GM21717 (cell line): ENCODE data around the gene KIFC3.

Experiments used
- ATAC-seq: cut with Tn5 transposase; IDR thresholded peaks from one replicate; pipeline ENCODE4 v1.9.1; 2021; ENCODE audit warnings: mild to moderate bottlenecking, moderate library complexity; ENCODE audit not compliant: unreplicated experiment

Gene KIFC3

DNA sequence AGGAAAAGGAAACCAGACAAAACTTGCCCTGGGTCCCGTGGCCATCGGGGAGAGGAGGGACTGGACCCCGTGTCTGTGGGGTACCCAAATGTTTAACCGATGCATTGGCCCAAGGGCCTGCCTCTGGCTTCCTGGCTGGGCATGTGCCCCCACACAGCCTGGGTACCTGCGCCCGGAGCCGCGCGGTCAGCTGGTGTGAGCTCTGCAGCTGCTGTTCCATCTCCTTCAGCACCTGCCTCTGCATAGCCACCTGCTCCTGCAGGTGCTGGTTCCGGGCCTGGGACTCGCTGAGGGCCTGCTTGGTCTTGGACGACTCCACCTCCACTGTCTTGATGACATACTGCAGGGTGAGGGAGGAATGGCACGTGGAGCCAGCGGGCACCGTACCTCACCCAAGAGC lies 31.9 kb downstream of the KIFC3 start:
- ATAC-seq = no peak

DNA sequence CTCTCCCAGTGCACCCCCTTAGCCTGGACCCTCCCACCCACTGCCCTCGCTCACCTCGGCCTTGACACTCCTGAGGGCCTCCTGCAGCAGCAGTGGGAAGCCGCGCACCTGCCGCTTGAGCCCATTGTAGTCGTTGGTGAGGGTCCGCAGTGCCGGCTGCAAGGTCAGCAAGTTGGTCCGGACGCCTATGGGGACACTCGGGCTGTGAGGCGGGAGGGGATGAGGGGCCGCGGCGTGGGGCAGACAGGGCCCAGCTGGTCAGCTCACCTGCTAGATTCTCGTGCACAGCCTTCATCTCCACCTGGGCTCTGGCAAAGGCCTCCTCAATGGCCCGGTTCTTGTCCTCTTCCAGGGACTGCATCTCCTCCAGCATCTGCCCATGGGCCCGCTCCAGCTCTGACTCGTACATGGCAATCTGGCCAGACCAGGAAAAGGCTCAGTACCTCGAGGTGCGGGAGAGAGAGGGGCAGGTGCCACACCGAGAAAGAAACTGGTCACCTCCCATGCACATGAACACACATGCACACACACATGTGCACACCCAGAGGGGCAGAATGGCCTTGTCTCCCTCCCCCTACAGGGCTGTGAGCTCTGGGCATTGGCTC lies 32.6 kb downstream of the KIFC3 start:
- ATAC-seq = no peak

DNA sequence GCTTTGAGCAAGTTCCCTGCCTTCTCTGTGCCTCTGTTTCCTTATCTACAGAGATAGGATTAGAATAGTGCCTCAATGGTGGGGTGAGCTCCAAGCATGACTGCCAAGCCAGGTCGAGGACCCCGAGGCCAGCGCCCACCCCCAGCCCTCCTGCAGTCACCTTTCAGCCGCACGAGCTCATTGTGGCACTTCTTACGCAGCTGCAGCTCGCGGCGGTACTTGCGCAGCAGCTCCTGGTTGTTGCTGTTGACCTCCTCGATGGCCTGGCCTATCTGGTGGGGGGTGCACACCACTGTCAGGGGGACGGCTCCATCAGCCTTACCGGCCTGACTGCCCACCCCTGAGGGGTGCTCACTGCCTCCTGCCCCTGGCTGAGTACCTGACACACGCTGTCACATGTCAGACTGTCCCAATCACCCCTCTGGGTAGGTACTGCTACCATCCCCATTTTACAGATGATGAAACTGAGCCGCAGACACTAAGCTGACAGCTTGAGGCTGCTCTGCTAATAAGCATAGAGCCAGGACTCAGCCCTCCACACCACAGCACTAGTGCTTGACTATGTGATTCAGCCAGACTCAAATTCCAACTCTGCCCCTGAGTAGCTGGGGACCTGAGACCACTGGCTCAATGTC lies 35.5 kb downstream of the KIFC3 start:
- ATAC-seq = no peak

DNA sequence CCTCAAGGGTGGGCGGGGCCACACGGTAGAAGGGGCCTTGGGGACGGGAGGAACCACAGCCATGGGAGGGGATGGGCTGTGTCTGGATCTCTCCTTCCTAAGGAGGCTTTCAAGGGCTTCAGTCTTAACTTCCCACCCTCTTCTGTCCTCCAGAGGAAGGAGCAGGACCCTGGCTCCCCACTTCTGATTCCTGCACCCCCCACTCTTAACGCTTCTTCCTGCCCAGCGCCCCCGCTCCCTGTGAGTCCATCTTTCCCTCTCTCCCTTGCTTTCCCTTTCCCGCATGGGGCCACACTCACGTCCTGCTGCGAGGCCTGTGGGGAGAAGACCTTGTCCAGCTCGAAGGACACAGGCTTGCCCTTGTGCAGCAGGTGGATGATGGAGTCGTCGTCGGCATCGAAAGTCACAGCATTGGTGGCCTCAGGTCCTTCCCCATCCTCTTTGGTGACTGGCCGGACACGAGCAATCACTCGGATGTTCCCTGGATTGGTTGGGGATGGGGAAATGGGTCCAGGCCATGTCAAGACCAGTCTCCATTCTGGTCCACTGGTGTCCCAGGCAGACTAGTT lies 37.0 kb downstream of the KIFC3 start:
- no peak for ATAC-seq

DNA sequence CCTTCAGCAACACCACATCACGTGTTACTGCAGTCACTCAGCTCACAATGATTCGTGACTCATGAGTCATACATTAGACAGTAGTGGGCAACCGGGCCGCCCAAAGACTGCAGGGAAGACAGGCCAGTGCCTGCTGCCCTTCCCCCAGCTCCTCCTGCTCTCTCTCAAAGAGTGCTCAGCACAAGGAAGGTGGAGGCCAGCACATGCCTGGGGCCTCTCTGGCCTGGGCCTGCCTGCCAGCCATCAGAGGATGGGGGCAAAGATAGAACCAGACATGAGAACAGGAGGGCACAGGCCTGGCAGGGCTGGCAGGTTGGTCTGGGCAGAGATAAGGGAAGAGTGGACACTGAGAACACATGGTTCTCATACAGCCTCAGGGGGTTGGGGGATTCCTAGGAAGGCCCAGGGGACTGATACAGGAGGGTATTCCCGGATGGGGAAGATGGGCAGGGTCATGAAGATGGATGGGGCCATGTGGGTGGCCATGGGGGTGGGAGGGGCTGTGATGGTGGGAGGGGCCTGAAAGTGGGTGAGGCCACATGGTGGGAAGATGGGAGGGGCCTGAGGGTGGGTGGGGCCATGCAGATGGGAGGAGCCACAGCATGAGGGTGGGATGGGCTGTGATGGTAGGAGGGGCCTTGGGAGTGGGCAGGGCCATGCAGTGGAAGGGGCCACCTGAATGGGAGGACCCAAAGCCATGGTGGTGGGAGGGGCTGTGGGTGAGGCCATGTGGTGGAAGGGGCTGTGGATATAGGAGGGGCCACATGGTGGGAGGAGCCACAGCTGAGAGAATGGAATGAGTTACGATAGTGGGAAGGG lies 37.7 kb downstream of the KIFC3 start:
- no peak for ATAC-seq

DNA sequence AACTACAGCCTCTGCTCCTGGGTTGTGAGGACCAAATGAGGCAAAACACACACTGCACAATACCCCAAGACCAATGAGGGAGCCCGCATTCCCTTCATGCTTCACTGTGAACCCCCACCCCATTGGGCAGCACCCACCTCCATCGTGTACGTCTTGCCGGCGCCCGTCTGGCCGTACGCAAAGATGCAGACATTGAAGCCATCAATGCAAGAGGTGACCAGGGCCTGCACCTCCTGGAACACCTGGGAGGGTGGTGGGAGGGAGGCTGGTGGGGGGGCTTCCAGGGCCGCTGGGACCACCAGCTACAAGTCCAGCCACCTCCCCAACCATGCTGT lies 38.3 kb downstream of the KIFC3 start:
- no peak for ATAC-seq

DNA sequence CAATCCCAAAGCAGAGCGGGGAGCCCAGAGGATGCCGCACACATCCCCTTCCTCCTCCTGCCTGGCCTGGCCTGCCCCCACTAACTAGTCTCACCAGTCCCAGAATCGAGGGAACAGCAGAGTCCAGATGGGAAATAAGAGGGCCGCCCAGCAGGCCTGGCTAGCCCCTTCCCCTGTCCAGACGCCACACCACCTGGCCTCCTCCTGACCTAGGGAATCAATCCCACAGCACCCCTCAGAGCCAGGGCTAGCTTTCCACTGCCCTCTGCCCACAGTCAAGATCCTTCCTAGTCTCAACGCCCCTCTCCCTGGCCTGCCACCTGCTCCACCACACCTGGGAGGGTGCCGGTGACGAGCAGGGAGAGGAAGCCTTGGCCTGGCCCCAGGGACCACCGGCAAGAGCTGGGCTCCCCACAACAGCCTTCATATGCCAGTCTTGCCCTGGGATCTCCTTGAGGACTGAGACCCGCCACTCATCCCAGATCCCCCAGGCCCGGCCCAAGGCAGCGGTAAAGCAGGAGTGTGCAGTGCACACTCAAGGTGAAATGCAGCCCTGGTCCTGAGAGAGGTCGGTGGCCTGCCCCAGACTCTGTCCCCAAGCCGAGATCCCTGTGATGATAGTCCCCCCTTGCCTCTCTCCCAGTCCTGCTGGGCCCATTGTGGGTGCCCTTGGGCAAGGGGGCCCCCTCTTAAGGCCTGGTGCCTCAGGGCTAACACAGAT lies 38.8 kb downstream of the KIFC3 start:
- ATAC-seq = no peak

DNA sequence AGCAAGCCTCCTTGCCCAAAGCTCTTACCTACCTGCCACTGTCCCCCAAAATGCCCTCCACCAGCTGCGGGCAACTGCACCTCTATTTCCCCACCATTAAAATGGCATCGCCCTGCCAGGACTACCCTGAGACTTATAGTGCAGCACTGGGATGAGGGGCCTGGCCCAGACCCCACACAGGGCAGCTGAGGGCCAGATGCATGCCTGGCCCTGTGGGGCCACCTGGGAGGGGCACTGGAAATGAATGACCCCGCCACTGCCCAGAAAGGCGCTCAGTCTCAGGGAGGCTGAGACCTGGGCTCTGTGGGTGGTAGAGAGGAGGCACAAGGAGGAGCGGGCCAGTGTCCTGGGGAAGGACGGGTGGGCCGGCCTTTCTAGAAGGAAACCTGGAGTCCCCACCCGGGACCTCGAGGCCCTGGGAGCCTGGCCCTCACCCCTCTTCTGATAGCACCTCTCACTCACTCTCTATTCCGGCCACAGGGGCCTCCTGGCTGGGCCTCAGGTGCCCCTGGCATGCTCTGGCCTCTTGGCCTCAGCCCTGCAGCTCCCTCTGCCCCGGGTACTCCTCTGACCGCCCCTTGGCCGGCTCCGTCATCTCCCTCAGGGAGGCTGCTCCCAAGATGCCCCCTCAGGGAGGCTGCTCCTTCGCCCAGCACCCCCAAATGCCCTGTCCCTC lies 39.8 kb downstream of the KIFC3 start:
- ATAC-seq = no peak

DNA sequence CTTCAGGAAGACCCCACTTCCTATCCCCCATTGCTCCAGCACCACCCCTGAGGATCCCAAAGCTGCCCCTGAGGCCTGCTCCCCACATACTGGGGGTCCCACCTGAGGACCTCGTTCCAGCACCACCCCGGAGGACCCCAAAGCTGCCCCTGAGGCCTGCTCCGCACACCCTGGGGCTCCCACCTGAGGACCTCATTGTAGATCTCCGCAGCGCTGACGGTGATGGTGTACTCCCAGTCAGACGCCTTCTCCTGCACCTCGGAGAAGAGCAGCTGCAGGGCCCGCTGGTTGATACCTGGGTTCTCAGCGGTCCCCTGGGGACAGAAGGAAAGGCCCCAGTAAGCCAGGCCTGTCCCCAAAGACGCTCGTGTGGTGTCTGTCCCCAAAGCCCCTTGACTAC lies 40.3 kb downstream of the KIFC3 start:
- ATAC-seq = no peak

DNA sequence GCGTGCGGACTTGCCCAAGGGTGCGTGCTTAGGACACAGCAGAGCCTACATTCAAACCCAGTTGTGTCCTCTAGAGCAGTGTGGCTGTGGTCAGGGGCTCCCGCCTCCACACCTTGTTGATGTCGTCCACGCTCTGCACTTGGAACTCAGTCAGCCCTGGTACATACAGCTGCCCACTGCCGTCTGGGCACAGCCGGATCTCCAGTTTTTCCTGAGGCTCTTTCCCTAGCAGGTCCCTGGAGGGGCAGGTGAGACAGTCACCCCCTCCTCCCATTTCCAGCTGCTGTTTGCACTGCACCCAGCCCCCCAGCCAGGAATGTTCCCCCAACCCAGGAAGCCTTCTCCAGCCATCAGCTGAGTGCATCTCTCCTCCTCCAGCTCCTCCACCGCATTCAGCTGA lies 41.0 kb downstream of the KIFC3 start:
- no peak for ATAC-seq

DNA sequence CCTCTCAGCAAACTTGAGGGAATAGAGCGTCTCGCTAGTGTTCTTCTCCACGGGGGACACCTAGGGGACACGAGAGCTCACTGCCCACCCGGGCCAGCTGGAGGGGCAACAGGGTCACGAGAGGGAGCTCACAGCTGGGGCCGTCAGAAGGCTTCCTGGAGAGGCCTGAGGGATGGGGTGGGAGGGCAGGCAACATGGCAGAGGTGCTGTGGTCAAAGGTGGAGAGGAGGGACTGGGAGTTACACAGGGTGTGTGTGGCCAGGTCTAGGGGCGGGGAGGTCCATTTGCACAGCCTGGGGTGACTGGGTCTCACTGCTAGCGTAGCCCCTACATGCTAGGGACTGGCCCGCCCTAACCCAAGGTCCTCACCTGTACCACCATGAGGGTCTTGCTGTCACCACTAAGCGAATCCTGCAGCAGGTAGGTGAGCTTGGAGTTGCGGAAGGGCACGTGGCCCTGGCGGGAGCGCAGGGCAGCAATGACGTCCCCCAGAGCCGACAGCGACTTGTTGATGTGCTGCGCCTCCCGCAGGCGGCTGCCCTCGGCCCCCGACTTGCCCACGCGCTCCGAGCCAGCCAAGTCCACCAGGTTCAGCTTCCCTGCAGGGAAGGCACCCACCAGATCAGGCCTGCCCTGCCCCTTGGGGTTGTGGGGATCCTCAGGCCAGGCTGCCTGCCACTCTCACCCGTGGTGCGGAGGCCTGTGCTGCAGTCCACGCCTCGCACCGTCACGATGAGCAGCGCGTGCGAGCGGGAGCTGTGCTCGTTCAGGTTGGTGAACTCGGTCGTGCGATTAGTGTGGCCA lies 41.7 kb downstream of the KIFC3 start:
- ATAC-seq = no peak

DNA sequence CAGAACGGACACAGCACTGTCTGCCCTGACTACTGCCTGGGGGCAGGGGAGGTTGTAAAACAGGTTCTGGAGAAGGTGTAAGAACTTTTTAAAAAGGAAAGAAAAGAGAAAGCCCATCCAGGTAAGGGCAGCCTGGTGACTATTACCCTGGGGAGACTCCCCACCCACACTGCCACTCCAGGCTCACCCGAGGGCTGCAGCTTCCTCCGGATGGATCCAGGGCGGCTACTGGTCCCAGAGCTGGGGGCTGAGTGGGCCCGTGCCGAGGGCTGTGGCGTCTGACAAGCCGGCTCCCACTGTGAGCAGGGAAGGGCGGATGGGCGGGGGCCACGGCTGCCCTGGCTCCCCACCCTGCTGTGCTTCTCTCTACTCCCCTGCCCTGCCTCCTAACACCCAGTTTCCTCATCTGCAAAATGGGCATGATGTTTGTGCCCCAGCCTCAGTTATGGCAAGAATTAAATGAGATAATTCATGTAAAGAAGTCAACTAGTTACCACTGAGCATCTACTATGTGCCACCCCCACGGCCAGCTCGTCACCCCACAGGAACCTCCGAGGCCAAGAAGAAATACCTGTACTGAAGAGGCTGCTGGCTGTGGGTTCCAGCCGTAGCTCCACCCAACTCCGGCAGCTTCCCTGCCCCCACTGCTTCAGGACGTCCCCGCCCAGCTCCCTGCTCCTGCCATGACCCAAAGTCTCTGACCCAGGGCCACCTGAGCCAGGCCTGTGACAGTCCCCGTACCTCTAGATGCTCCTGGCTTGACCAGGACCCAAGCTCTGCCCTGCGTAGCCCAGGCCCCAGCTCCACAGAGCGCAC lies 42.5 kb downstream of the KIFC3 start:
- no peak for ATAC-seq

DNA sequence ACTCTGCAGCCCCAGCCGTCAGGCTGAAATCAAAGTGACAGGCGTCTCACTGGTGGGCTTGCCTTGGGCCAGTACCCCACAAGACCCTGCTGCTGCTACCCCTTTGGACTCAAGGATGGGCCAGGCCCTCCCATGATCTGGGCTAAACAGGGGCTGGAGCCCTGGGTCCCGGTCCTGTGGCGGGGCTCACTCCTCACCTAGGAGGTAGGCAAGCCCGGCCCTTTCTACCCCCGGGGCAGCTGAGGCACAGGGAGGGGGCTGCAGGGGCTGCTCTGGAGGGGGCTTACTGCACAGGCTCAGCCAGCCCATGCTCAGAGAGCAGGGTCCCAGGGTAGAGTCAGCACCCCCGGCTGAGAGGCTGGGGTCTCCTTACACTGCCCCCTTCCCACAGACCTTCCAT lies 43.2 kb downstream of the KIFC3 start:
- ATAC-seq = no peak

DNA sequence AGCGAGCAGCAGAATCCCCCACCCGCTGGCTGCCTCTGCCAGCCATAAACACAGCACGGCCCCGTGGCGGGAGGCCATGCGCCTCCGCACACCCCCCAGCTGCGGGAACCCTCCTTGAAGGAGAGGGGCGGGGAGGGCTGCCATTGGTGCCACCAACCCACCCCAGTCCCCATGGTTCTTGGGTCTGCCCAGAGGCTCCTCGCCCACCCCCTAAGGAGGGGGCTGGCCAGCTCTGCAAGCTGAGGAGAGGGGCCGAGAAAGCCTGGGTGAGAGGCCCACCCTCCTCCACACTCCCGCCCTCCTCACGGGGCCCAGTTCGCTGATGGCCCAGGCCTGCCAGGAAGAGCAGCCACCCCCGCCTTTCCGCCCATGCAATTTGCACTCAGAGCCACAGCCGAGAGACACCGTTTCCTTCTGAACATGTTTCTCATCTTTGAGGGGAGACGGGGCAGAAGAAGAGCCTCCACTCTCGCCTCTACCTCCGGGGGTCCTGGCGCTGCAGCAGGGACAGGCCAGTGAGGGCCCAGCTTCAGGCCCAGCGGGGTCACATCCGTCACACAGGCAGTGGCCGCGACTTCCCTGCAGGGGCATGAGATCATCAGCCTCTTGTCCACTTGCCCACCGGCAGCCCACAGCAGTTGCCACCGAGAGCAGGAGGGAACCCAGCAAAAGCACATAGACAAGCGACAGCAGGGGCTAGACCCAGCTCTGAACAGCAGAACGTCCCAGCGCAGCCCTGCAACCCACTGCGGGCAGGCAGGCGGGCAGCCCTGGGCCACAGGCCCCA lies 43.8 kb downstream of the KIFC3 start:
- no peak for ATAC-seq

DNA sequence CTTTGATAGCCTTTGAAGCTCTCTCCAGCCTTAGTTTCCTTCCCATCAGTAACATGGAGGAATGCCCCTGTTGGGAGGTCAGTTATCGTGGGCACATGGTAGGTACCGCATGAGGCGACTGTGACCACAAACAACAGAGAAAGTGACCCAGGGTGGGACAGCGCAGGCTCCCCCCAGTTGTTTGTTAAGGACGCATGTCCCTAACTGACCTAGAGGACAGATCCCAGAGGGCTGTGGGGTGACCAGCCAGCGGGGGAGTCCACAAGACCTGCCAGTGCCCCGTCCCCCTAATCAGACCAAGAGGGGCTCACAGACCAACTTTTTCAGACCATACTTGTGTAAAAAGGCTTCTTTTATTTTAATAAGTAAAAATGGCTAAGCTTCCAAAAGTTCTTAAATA lies 44.4 kb downstream of the KIFC3 start:
- ATAC-seq = no peak

DNA sequence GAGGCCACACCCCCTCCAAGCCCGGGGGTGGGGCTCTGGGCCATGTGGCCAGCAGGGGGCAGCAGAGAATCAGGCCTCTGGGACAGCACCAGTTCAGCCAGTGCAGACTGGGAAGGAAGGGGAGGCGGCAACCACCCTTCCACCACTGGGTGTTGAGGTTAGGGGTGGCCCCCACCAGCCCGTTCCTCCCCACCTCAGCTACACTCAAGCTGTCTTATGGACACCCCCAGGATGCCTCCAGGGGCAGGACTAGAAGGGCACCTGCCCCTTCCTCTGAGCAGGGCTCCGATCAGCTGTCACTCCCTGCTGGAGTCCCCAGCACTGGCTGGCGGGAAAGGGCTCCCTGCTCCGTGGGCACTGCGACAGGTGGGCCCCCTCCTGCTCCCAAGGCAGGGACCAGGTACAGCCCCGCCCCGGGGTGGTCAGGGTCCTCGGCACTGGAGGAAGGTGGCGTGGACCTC lies 44.9 kb downstream of the KIFC3 start:
- peak; percentile 85 for ATAC-seq

DNA sequence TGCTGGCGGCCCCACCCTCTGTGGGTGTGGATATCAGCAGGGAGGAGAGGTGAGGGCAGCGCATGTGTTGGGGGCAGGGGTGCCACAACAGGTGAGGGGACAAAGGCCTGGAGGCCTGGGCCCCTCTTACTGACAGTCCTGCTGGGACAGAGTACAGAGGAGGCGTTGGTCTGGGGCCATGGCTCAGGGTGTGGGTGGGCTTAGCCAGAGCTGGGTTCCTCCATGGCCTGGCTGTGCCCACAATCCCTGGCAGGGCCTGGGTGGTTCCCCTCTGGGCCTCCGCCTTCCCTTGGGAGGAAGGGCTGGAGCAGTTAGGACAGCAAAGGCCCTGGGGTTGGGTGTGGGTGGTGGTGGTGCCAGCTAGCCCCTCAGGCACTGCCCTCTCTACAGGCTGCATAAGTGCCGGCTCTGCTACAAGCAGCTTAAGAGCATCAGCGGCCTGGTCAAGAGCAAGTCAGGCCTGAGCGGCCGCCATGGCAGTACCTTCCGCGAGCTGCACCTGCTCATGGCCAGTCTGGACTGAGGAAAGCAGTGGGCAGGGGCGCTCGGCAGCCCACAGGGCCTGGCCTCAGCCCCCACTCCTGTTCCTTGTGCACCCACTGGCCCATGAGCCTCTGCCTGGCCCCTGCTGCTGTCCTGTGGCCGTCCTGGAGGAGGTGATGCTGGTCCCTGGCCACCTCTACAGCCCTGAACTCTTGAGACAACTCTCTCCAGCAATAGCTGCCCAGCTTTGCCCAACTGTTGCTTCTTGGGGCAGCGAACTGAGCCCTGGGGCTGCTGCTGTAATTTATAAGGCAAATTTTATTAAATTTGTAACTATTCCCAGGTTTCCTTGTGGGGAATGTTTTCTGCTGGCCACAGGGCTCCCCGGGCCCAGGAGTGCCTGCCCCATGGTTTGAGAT lies 45.6 kb downstream of the KIFC3 start:
- ATAC-seq = no peak
